Loucy (cell line): Measurements from ENCODE around the gene ANKRD49.

Experiments used
- EZH2phosphoT487 ChIP-seq: fragments of 200-600 bp; IDR thresholded peaks from 2 replicates; pipeline ENCODE4 v1.6.1; 2018; ENCODE audit warnings: antibody characterized with exemption, mild to moderate bottlenecking, moderate library complexity, borderline replicate concordance
- TF ChIP-seq, protein P1 (sequence below): fragments of 200-600 bp; sonication (generic); conservative IDR thresholded peaks from 2 replicates; pipeline ENCODE4 v1.5.1; 2014; ENCODE audit warnings: mild to moderate bottlenecking, antibody characterized with exemption, low read length

DNA sequence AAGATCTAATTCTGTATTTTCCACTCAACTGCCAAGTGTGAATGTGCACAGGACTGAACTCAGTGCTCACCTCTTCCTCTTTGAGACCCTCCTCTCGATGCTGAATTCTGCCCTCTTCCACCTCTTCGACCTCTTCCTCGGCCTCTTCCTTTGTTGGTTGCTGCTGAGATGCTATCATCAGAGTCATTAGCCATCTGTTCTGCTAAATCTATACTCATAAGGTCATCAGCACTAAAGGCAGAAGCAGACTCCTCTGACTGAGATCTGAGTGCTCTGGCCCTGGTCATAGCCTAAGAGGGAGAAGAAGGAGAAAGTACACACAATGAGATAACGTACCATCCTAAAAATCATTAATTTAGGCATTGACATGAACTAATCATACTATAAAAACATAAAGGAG, 46.6 kb upstream of the ANKRD49 start:
- TF ChIP-seq, protein P1, sequence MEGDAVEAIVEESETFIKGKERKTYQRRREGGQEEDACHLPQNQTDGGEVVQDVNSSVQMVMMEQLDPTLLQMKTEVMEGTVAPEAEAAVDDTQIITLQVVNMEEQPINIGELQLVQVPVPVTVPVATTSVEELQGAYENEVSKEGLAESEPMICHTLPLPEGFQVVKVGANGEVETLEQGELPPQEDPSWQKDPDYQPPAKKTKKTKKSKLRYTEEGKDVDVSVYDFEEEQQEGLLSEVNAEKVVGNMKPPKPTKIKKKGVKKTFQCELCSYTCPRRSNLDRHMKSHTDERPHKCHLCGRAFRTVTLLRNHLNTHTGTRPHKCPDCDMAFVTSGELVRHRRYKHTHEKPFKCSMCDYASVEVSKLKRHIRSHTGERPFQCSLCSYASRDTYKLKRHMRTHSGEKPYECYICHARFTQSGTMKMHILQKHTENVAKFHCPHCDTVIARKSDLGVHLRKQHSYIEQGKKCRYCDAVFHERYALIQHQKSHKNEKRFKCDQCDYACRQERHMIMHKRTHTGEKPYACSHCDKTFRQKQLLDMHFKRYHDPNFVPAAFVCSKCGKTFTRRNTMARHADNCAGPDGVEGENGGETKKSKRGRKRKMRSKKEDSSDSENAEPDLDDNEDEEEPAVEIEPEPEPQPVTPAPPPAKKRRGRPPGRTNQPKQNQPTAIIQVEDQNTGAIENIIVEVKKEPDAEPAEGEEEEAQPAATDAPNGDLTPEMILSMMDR = no peak
- TF ChIP-seq EZH2phosphoT487 = no peak
